ENCODE results near the gene ZNF407.
"Not testable (repeated sequence)": the region's sequence is repeated elsewhere in the genome, so short reads cannot be mapped to it uniquely, and the experiment has no call there.

DNA sequence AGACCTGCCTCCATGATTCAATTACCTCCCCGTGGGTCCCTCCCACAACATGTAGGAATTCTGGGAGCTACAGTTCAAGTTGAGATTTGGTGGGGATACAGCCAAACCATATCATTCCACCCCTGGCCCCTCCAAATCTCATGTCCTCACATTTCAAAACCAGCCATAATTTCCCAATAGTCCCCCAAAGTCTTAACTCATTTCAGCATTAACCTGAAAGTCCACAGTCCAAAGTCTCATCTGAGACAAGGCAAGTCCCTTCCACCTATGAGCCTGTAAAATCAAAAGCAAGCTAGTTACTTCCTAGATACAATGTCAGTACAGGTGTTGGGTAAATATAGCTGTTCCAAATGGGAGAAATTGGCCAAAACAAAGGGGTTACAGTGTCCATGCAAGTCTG, 32.5 kb upstream of the ZNF407 start:
- TF ChIP-seq EZH2phosphoT487 (IDR thresholded peaks at IDR 0.05; ENCODE audit: low read length) = not testable (repeated sequence)
- TF ChIP-seq, protein P1, sequence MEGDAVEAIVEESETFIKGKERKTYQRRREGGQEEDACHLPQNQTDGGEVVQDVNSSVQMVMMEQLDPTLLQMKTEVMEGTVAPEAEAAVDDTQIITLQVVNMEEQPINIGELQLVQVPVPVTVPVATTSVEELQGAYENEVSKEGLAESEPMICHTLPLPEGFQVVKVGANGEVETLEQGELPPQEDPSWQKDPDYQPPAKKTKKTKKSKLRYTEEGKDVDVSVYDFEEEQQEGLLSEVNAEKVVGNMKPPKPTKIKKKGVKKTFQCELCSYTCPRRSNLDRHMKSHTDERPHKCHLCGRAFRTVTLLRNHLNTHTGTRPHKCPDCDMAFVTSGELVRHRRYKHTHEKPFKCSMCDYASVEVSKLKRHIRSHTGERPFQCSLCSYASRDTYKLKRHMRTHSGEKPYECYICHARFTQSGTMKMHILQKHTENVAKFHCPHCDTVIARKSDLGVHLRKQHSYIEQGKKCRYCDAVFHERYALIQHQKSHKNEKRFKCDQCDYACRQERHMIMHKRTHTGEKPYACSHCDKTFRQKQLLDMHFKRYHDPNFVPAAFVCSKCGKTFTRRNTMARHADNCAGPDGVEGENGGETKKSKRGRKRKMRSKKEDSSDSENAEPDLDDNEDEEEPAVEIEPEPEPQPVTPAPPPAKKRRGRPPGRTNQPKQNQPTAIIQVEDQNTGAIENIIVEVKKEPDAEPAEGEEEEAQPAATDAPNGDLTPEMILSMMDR (IDR thresholded peaks at IDR 0.05; ENCODE audit: low read length) = not testable (repeated sequence)

All from MM.1S (cell line).